Mesendoderm (in vitro differentiated cells): ENCODE results near the gene NGEF.

Experiments
- DNase-seq: peaks from one replicate; pipeline ENCODE4 v3.0.0; 2013
- H2AK5ac ChIP-seq: 2 replicates; pipeline ENCODE4 v1.6.1; 2013; ENCODE audit warnings: low read length, inconsistent platforms
- H2BK120ac ChIP-seq: 2 replicates; pipeline ENCODE4 v1.6.1; 2013; ENCODE audit warnings: low read depth, mild to moderate bottlenecking, low read length, moderate library complexity, mixed read lengths
- H2BK15ac ChIP-seq: replicated peaks from 2 replicates; pipeline ENCODE4 v1.6.1; 2013; ENCODE audit warnings: low read depth, mild to moderate bottlenecking, moderate library complexity
- H2BK5ac ChIP-seq: 2 replicates; pipeline ENCODE4 v1.6.1; 2013; ENCODE audit warnings: low read length, inconsistent platforms
- H3K18ac ChIP-seq: 2 replicates; pipeline ENCODE4 v1.6.1; 2013; ENCODE audit warnings: mild to moderate bottlenecking, low read length, mixed read lengths
- H3K23ac ChIP-seq: one replicate; pipeline ENCODE4 v1.6.1; 2013; ENCODE audit warnings: low read length
- H3K27ac ChIP-seq: 2 replicates; pipeline ENCODE4 v1.5.1; 2013; ENCODE audit warnings: low read depth, mild to moderate bottlenecking, inconsistent platforms, low read length, moderate library complexity
- H3K27me3 ChIP-seq: 2 replicates; pipeline ENCODE4 v1.6.1; 2013; ENCODE audit warnings: low read length, control low read depth, mild to moderate bottlenecking, inconsistent platforms; ENCODE audit not compliant: insufficient read depth, poor library complexity
- H3K36me3 ChIP-seq: 2 replicates; pipeline ENCODE4 v1.6.1; 2013; ENCODE audit warnings: low read length, inconsistent platforms; ENCODE audit not compliant: control insufficient read depth, insufficient read depth
- H3K4ac ChIP-seq: one replicate; pipeline ENCODE4 v1.6.1; 2013; ENCODE audit warnings: low read depth, mild to moderate bottlenecking, low read length, moderate library complexity
- H3K4me1 ChIP-seq: 2 replicates; pipeline ENCODE4 v1.6.1; 2013; ENCODE audit warnings: low read depth, low read length, inconsistent platforms; ENCODE audit not compliant: control insufficient read depth
- H3K4me2 ChIP-seq: 2 replicates; pipeline ENCODE4 v1.6.1; 2013; ENCODE audit warnings: low read length
- H3K4me3 ChIP-seq: 2 replicates; pipeline ENCODE4 v1.5.1; 2013; ENCODE audit warnings: mild to moderate bottlenecking, low read length
- H3K56ac ChIP-seq: one replicate; pipeline ENCODE4 v1.6.1; 2013; ENCODE audit warnings: low read length
- H3K79me1 ChIP-seq: 2 replicates; pipeline ENCODE4 v1.6.1; 2013; ENCODE audit warnings: low read length, inconsistent platforms
- H3K79me2 ChIP-seq: 2 replicates; pipeline ENCODE4 v1.6.1; 2013; ENCODE audit warnings: mild to moderate bottlenecking, low read length; ENCODE audit not compliant: control insufficient read depth, insufficient read depth
- H3K9ac ChIP-seq: 2 replicates; pipeline ENCODE4 v1.6.1; 2013; ENCODE audit warnings: low read length, inconsistent platforms
- H4K5ac ChIP-seq: one replicate; pipeline ENCODE4 v1.6.1; 2013; ENCODE audit warnings: low read length
- H4K8ac ChIP-seq: one replicate; pipeline ENCODE4 v1.6.1; 2013; ENCODE audit warnings: low read depth, mild to moderate bottlenecking, control low read depth, low read length, moderate library complexity
- whole genome bisulfite sequencing: extraction: QIAGEN DNeasy Blood & Tissue Kit; methylation state at CpG from one replicate; pipeline ENCODE4 v1.1.7; 2013; ENCODE audit warnings: low lambda C conversion rate, missing lambda C conversion rate; ENCODE audit not compliant: insufficient coverage; ENCODE audit errors: extremely low coverage; 5-methylcytosine and 5-hydroxymethylcytosine counted together

The NGEF gene

GRCh38 chr2:233039846-233040530 lies 26.9 kb upstream of the NGEF start:
- H4K8ac ChIP-seq: no peak overlapping the region
- no peak overlapping the region for H2AK5ac ChIP-seq
- no peak overlapping the region for H3K56ac ChIP-seq
- no peaks in the 10 kb centered on the region for H3K79me2 ChIP-seq
- H3K4me1 ChIP-seq: no peaks in the 10 kb centered on the region
- no peak overlapping the region for H4K5ac ChIP-seq
- H2BK120ac ChIP-seq: no peak overlapping the region
- WGBS: no CpG with 5 or more reads among the region's 10 CpGs
- no peak overlapping the region for H3K4me2 ChIP-seq
- no peak for DNase-seq
- H3K27ac ChIP-seq: no peak overlapping the region
- H3K9ac ChIP-seq: no peak overlapping the region
- H3K36me3 ChIP-seq: no peaks in the 10 kb centered on the region
- H3K4me3 ChIP-seq: no peak overlapping the region
- H3K79me1 ChIP-seq: no peaks in the 10 kb centered on the region
- H2BK15ac ChIP-seq: no peak overlapping the region
- H3K18ac ChIP-seq: no peak overlapping the region
- H3K27me3 ChIP-seq: no peaks in the 10 kb centered on the region
- no peak overlapping the region for H2BK5ac ChIP-seq
- no peak overlapping the region for H3K4ac ChIP-seq
- H3K23ac ChIP-seq: no peak overlapping the region

- Histone ChIP-seq H3K4me2 (no peak overlapping the region), H2AK5ac (no peak overlapping the region), H3K56ac (no peak overlapping the region), H3K4ac (no peak overlapping the region), H4K8ac (no peak overlapping the region), H3K79me2 (no peaks in the 10 kb centered on the region), H4K5ac (no peak overlapping the region), H3K4me1 (no peaks in the 10 kb centered on the region), H3K36me3 (no peaks in the 10 kb centered on the region), H3K79me1 (no peaks in the 10 kb centered on the region), H2BK15ac (no peak overlapping the region), H3K4me3 (no peak overlapping the region), H3K27me3 (no peaks in the 10 kb centered on the region), H3K27ac (no peak overlapping the region), H3K23ac (no peak overlapping the region), H3K9ac (no peak overlapping the region), H3K18ac (no peak overlapping the region), H2BK5ac (no peak overlapping the region), H2BK120ac (no peak overlapping the region)
- no CpG with 5 or more reads among the region's 8 CpGs for WGBS
- DNase-seq: no peak
Observed at GRCh38 chr2:233039212-233039845, 26.3 kb upstream of the NGEF start.

- Histone ChIP-seq H4K5ac (no peak overlapping the region), H3K79me1 (no peaks in the 10 kb centered on the region), H3K4me2 (no peak overlapping the region), H3K18ac (no peak overlapping the region), H3K27ac (no peak overlapping the region), H3K4ac (no peak overlapping the region), H3K27me3 (no peaks in the 10 kb centered on the region), H3K4me3 (no peak overlapping the region), H3K79me2 (no peaks in the 10 kb centered on the region), H4K8ac (no peak overlapping the region), H3K4me1 (no peaks in the 10 kb centered on the region), H3K56ac (no peak overlapping the region), H2BK5ac (no peak overlapping the region), H2AK5ac (no peak overlapping the region), H3K9ac (no peak overlapping the region), H3K36me3 (no peaks in the 10 kb centered on the region), H3K23ac (no peak overlapping the region), H2BK15ac (no peak overlapping the region), H2BK120ac (no peak overlapping the region)
- no CpG with 5 or more reads among the region's 2 CpGs for whole genome bisulfite sequencing
- DNase-seq: no peak
Observed at GRCh38 chr2:233037078-233037477, 24.0 kb upstream of the NGEF start.

- H3K27ac ChIP-seq: no peak overlapping the region
- no peaks in the 10 kb centered on the region for H3K79me2 ChIP-seq
- no peak overlapping the region for H3K56ac ChIP-seq
- no peak overlapping the region for H3K9ac ChIP-seq
- no peak overlapping the region for H3K4me3 ChIP-seq
- H2BK15ac ChIP-seq: no peak overlapping the region
- H3K23ac ChIP-seq: no peak overlapping the region
- H3K27me3 ChIP-seq: no peaks in the 10 kb centered on the region
- no peaks in the 10 kb centered on the region for H3K36me3 ChIP-seq
- H2BK120ac ChIP-seq: no peak overlapping the region
- H3K79me1 ChIP-seq: no peaks in the 10 kb centered on the region
- H3K18ac ChIP-seq: no peak overlapping the region
- H2AK5ac ChIP-seq: no peak overlapping the region
- DNase-seq: no peak
- H3K4me2 ChIP-seq: no peak overlapping the region
- H3K4ac ChIP-seq: no peak overlapping the region
- no peaks in the 10 kb centered on the region for H3K4me1 ChIP-seq
- no CpG with 5 or more reads among the region's 12 CpGs for WGBS
- no peak overlapping the region for H4K5ac ChIP-seq
- H4K8ac ChIP-seq: no peak overlapping the region
- no peak overlapping the region for H2BK5ac ChIP-seq
Observed at GRCh38 chr2:233036162-233036838, 23.2 kb upstream of the NGEF start.

GRCh38 chr2:233035426-233036161 lies 22.5 kb upstream of the NGEF start:
- H2BK5ac ChIP-seq: no peak overlapping the region
- no peak overlapping the region for H2BK120ac ChIP-seq
- no peaks in the 10 kb centered on the region for H3K36me3 ChIP-seq
- H3K27me3 ChIP-seq: no peaks in the 10 kb centered on the region
- no peak overlapping the region for H3K56ac ChIP-seq
- H3K18ac ChIP-seq: no peak overlapping the region
- no CpG with 5 or more reads among the region's 23 CpGs for WGBS
- H3K79me1 ChIP-seq: no peaks in the 10 kb centered on the region
- no peak overlapping the region for H2AK5ac ChIP-seq
- no peak overlapping the region for H4K8ac ChIP-seq
- H2BK15ac ChIP-seq: no peak overlapping the region
- DNase-seq: no peak
- H3K4me2 ChIP-seq: no peak overlapping the region
- no peak overlapping the region for H3K23ac ChIP-seq
- H4K5ac ChIP-seq: no peak overlapping the region
- no peak overlapping the region for H3K9ac ChIP-seq
- H3K79me2 ChIP-seq: no peaks in the 10 kb centered on the region
- no peak overlapping the region for H3K27ac ChIP-seq
- no peaks in the 10 kb centered on the region for H3K4me1 ChIP-seq
- no peak overlapping the region for H3K4me3 ChIP-seq
- H3K4ac ChIP-seq: no peak overlapping the region
